Colonic mucosa (tissue), 4 donors: ENCODE measurements around the gene KRT17. TPM values are rescaled to one million over a fixed set of nuclear protein-coding genes. Genes with fewer than 3 reads are reported as not detected.
"Not testable (repeated sequence)": the region's sequence is repeated elsewhere in the genome, so short reads cannot be mapped to it uniquely, and the experiment has no call there.

ENCODE experiments used
- DNase-seq: peaks from one replicate; pipeline ENCODE4 v3.0.0-alpha.2; 2020
- H3K27ac ChIP-seq: fragments of 200-600 bp; one replicate; pipeline ENCODE4 v1.8.0; 2021
- H3K27me3 ChIP-seq: fragments of 200-600 bp; one replicate; pipeline ENCODE4 v1.8.0; 2021
- H3K36me3 ChIP-seq: fragments of 200-600 bp; one replicate; pipeline ENCODE4 v1.8.0; 2021
- H3K4me1 ChIP-seq: fragments of 200-600 bp; one replicate; pipeline ENCODE4 v1.8.0; 2021; ENCODE audit warnings: mild to moderate bottlenecking
- H3K4me3 ChIP-seq: fragments of 200-600 bp; one replicate; pipeline ENCODE4 v1.8.0; 2021
- H3K9ac ChIP-seq, 2 donors: one replicate each; pipeline ENCODE4 v1.7.0; 2013; ENCODE audit warnings: control low read depth in 2 of 2, low read depth in 2 of 2, low read length in 2 of 2
- H3K9me3 ChIP-seq: fragments of 200-600 bp; one replicate; pipeline ENCODE4 v1.8.0; 2021
- CTCF ChIP-seq: fragments of 200-600 bp; IDR thresholded peaks from one replicate; pipeline ENCODE4 v1.8.0; 2022; ENCODE audit warnings: antibody characterized with exemption, mild to moderate bottlenecking
- intact Hi-C: fragments of 100-400 bp; cut with DNase I; formaldehyde crosslinking; loops from one replicate; pipeline ENCODE4 v1.14.1; 2022
- total RNA-seq, 2 donors: library from RNA; stranded (reverse); fragmentation: NEBNext Ultra II Directional in 1 of 2; extraction: Animal tissue kit (Norgen Biotek cat#: 25700) in 1 of 2; gene quantifications; one replicate each; pipeline ENCODE4 v1.2.1, GENCODE V29; 2021
- donor health status: healthy.
- donor health status: DM: no; HTN: no; CAD: no.
- donor health status: DM: no; HTN: no; CAD: no.

KRT17 gene
- total RNA-seq, 2 donors from 2014 or later, result 1.2 TPM; not detected in 1

DNA sequence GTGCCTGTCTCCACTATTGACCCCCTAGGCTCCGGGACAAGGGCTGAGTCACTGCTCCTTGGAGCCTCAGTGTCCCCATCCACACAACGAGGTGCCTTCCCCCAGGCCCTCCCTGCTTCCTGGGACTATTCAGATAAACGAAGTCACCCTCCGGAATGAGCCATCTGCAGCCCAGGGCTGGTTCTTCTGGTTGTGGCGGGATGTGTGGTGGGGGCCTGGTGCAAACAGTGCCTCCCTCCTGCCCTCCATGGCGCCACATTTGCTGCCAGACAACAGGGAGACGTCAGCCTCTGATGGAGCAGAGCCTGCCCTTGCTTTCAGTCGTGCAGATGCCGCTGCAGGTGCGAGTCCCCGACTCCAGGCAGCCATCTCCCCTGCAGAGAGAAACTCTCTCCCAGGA, 6.7 kb downstream of the KRT17 start:
- no peaks in the 10 kb centered on the region for H3K27me3 ChIP-seq
- TF ChIP-seq CTCF, result no peak
- no peak overlapping the region for H3K9ac ChIP-seq
- no peaks in the 10 kb centered on the region for H3K36me3 ChIP-seq
- no peaks in the 10 kb centered on the region for H3K4me1 ChIP-seq
- H3K4me3 ChIP-seq, result no peak overlapping the region
- H3K9me3 ChIP-seq, result no peaks in the 10 kb centered on the region
- intact Hi-C loops, result no loop called here
- no peak for DNase-seq
- H3K27ac ChIP-seq, result no peak overlapping the region

DNA sequence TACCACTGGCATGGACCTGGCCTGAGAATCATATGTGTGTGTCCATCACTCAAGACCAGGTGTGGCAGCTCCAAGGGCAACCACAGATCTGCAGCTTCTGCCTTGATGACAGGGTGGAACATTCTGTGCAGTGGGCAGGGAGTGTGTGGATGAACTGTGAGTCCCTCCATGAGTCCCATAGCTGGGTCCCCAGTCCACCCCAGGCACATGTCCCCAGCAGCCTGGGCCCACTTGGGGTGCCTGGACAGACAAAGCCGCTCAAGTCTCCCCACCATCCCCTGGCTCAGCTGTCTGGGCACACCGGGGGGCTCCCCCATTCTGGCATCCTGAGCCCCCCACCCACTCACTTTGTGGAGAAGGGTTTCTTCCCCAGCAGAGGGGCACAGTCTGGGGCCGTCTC, 7.2 kb downstream of the KRT17 start:
- H3K4me3 ChIP-seq, result no peak overlapping the region
- no peaks in the 10 kb centered on the region for H3K36me3 ChIP-seq
- H3K4me1 ChIP-seq, result no peaks in the 10 kb centered on the region
- H3K27ac ChIP-seq, result no peak overlapping the region
- intact Hi-C loops, result no loop called here
- DNase-seq, result no peak
- no peak overlapping the region for H3K9ac ChIP-seq
- no peak for TF ChIP-seq CTCF
- no peaks in the 10 kb centered on the region for H3K9me3 ChIP-seq
- no peaks in the 10 kb centered on the region for H3K27me3 ChIP-seq

- H3K27me3 ChIP-seq, H3K9ac ChIP-seq, intact Hi-C loops: not testable (repeated sequence)
These were observed 7.9 kb downstream of the KRT17 start for GRCh38 chr17:41616486-41616885.

GRCh38 chr17:41615454-41615853, 8.9 kb downstream of the KRT17 start:
- H3K4me3 ChIP-seq, result no peak overlapping the region
- H3K9me3 ChIP-seq, result no peaks in the 10 kb centered on the region
- no peak for DNase-seq
- no peaks in the 10 kb centered on the region for H3K27me3 ChIP-seq
- no peak for TF ChIP-seq CTCF
- intact Hi-C loops, result no loop called here
- H3K27ac ChIP-seq, result no peak overlapping the region
- H3K36me3 ChIP-seq, result no peaks in the 10 kb centered on the region
- H3K9ac ChIP-seq, result no peak overlapping the region
- H3K4me1 ChIP-seq, result no peaks in the 10 kb centered on the region

More at GRCh38 chr17:41616486-41616885, 7.9 kb downstream of the KRT17 start:
- not testable (repeated sequence) for DNase-seq, H3K27ac ChIP-seq, H3K9me3 ChIP-seq, H3K36me3 ChIP-seq, H3K4me3 ChIP-seq, H3K4me1 ChIP-seq

- intact Hi-C loops, H3K36me3 ChIP-seq, H3K4me3 ChIP-seq, H3K4me1 ChIP-seq, H3K9ac ChIP-seq, DNase-seq, H3K27me3 ChIP-seq, H3K9me3 ChIP-seq, H3K27ac ChIP-seq: not testable (repeated sequence)
These were observed 9.6 kb downstream of the KRT17 start for GRCh38 chr17:41614767-41615166.

- H3K27ac ChIP-seq, result no peak overlapping the region
- intact Hi-C loops, result no loop called here
- no peaks in the 10 kb centered on the region for H3K36me3 ChIP-seq
- H3K27me3 ChIP-seq, result no peaks in the 10 kb centered on the region
- H3K9me3 ChIP-seq, result no peaks in the 10 kb centered on the region
- TF ChIP-seq CTCF, result no peak
- H3K4me3 ChIP-seq, result no peak overlapping the region
- no peak for DNase-seq
- no peaks in the 10 kb centered on the region for H3K4me1 ChIP-seq
- H3K9ac ChIP-seq, result no peak overlapping the region
These were observed 10.3 kb downstream of the KRT17 start for GRCh38 chr17:41614098-41614497.
